Activated T-helper 2 cell treated with anti-CD3 and anti-CD28 coated beads, Interferon-gamma antibody, Interleukin-2, Interleukin-4, amounts not matched to agents 10 μg/mL and 5 μg/mL and 100 μg/mL, durations not matched to agents 14 hours and 24 hours and 36 hours (primary cell): ENCODE data around the gene C1orf122. TPM values are rescaled to one million over a fixed set of nuclear protein-coding genes. Genes with fewer than 3 reads are reported as not detected.

Experiments
- DNase-seq: peaks from one replicate; pipeline ENCODE4 v3.0.0; 2021; ENCODE audit warnings: low spot score
- H3K27ac Mint-ChIP-seq: one replicate; pipeline ENCODE4 v1.8.0; 2021; ENCODE audit warnings: mixed read lengths
- H3K27me3 Mint-ChIP-seq: one replicate; pipeline ENCODE4 v1.8.0; 2021; ENCODE audit warnings: low read depth, mixed read lengths
- H3K36me3 Mint-ChIP-seq: one replicate; pipeline ENCODE4 v1.8.0; 2021; ENCODE audit warnings: low read depth, mixed read lengths
- H3K4me1 Mint-ChIP-seq: one replicate; pipeline ENCODE4 v1.8.0; 2021; ENCODE audit warnings: low read depth, mixed read lengths
- H3K4me3 Mint-ChIP-seq: one replicate; pipeline ENCODE4 v1.8.0; 2021; ENCODE audit warnings: low read depth, mild to moderate bottlenecking, moderate library complexity, mixed read lengths
- H3K9me3 Mint-ChIP-seq: one replicate; pipeline ENCODE4 v1.8.0; 2021; ENCODE audit warnings: mixed read lengths
- intact Hi-C: fragments of 100-400 bp; cut with micrococcal nuclease; formaldehyde crosslinking; loops from one replicate; pipeline ENCODE4 v1.15.1; 2023
- total RNA-seq: library from RNA; stranded (reverse); gene quantifications from 2 replicates; pipeline ENCODE4 v1.2.3, GENCODE V29; 2022

Gene C1orf122
- total RNA-seq, 1 donor from 2014 or later = 24.5 TPM

DNA sequence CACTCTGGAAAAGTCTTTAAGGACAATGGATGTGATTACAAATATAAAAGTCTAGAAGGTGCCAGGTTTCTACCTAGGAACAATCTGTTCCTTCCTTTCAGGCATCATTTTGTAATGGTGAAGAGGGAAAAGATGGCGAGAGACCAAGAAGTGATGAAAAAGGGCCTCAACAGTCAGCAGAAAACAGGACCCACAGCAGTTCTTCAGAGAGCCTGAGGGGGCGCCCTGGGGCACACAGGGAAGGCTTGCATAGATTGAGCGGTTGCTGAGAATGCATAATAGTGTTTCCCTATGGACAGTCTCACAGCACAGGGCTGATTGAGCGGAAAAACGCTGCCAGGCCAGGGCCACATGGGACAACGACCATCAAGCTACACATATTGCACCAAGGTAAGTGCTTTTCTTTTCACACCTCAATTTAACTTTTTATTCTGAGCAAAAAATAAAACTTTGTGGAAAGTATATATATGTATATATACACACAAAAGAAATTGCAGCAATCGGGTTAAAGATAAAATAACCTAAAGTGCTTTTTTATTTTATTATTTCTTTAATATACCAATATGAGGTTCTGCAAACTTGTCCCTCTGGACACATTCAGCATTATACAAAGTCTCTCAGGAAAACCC lies 3.6 kb downstream of the C1orf122 start:
- peak overlapping the region; percentile 24 for H3K4me3 Mint-ChIP-seq
- H3K36me3 Mint-ChIP-seq = peaks cover 24% of the 10 kb centered on the region

DNA sequence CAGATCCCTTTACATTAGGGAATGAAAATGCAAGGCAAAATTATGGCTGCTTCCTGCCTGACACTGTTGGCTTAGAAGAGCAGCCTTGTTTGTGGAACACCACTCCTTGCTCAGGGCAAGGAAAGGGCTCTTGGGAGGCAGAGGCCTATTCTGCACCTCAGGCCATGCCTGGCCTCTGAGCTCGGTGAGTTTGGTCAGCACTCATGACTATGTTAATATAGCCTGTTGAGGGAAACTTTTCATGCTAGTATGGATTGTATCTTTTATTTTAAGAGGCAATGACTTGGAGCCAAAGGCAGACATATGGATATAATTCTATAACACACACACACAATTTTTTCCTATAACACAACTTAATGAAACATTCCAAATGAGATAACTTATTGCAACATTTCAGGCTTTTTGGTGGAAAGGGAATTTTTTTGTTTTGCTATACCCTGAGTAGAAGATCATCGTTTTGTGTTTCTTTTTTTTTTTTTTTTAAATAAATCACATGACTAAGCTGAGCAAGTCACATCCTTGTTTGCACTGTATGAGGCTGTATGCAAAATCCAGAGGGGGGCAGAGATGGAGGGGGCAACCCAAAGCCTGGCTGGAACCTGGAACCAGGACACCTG lies 6.0 kb downstream of the C1orf122 start:
- no peak for DNase-seq
- Mint-ChIP-seq H3K36me3 (peaks cover 10% of the 10 kb centered on the region), H3K4me1 (peaks cover 18% of the 10 kb centered on the region), H3K27ac (no peak overlapping the region), H3K27me3 (no peaks in the 10 kb centered on the region), H3K4me3 (no peak overlapping the region), H3K9me3 (no peaks in the 10 kb centered on the region)
- intact Hi-C loops = loop anchor here (5.0 kb wide), 1 partner anchor 199 kb away; the partner anchor contains the start of gene UTP11

More for the DNA sequence above, 3.6 kb downstream of the C1orf122 start:
- intact Hi-C loops = loop anchor here (1.0 to 5.0 kb wide), 2 partner anchors 49 to 201 kb away; partner anchors contain the start of gene UTP11
- DNase-seq = peak; percentile 61
- Mint-ChIP-seq H3K27ac (no peak overlapping the region), H3K9me3 (no peaks in the 10 kb centered on the region), H3K4me1 (peaks cover 23% of the 10 kb centered on the region), H3K27me3 (no peaks in the 10 kb centered on the region)

DNA sequence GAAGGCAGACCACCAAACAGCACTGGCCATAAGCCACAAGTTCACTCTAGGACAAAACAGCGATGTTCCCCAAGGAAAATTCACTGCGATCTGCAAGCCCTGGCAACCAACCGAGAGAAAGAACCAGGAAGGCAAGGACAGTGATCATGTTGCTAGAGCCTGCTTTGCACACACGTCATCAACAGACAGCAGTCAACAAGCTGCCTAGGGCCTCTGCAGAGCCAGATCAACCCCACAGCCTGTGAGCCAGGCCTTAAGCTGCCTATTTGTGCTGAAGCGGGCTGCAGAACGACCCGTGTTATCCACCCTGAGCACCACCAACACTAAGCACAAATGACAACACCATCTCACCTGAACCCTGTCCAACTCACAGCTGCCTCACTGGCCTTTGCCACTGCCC lies 6.7 kb downstream of the C1orf122 start:
- Mint-ChIP-seq H3K27ac (no peak overlapping the region), H3K9me3 (no peaks in the 10 kb centered on the region), H3K4me3 (no peak overlapping the region), H3K36me3 (peaks cover 10% of the 10 kb centered on the region), H3K4me1 (peaks cover 12% of the 10 kb centered on the region), H3K27me3 (no peaks in the 10 kb centered on the region)
- DNase-seq = no peak
- intact Hi-C loops = loop anchor here (5.0 kb wide), 1 partner anchor 198 kb away; the partner anchor contains the start of gene UTP11

DNA sequence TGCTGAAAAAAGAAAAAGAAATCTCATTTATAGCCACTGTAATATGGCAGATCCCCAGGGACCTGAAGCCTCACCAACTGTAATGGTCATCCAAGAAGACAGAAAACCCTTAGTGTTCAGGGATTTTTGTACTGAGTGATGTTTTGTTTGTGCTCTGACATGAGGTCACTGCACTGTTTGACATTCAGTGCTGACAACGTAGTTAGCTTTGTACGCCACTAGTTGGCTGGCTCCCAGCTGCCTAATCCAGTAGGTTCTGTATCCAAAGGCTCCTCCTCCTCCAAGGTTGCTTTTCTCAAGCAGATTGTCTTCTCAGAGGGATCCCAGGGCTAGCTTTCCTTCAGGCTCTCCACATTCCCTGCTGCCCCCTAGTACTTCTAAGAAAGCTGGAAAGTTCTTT lies 9.9 kb downstream of the C1orf122 start:
- peaks cover 1% of the 10 kb centered on the region for H3K4me1 Mint-ChIP-seq
- intact Hi-C loops = no loop called here
- peaks cover 25% of the 10 kb centered on the region for H3K36me3 Mint-ChIP-seq
- no peak overlapping the region for H3K4me3 Mint-ChIP-seq
- H3K27ac Mint-ChIP-seq = no peak overlapping the region
- no peak for DNase-seq
- no peaks in the 10 kb centered on the region for H3K9me3 Mint-ChIP-seq
- H3K27me3 Mint-ChIP-seq = no peaks in the 10 kb centered on the region

DNA sequence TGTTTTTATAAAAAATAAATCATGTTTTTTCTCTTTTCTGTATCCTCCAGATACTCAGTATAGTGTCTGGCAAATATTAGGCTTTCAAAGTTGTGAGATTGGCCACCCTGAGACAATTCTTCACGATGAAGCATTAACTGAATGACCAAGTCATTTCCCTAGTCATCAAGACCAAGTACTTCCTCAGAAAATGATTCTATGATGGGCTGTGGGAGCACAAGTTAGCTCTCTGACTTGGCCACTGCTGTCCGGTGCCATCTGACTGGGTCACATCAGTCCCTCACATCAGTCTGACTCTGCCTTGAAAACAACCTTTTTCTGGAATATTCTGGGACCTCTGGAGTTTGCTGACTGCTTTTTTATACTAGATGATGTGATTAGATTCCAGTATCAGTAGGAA lies 13.9 kb downstream of the C1orf122 start:
- no peak for DNase-seq
- Mint-ChIP-seq H3K9me3 (no peaks in the 10 kb centered on the region), H3K36me3 (peaks cover 36% of the 10 kb centered on the region), H3K27me3 (no peaks in the 10 kb centered on the region), H3K27ac (no peak overlapping the region), H3K4me3 (no peak overlapping the region), H3K4me1 (peaks cover 16% of the 10 kb centered on the region)
- intact Hi-C loops = no loop called here

DNA sequence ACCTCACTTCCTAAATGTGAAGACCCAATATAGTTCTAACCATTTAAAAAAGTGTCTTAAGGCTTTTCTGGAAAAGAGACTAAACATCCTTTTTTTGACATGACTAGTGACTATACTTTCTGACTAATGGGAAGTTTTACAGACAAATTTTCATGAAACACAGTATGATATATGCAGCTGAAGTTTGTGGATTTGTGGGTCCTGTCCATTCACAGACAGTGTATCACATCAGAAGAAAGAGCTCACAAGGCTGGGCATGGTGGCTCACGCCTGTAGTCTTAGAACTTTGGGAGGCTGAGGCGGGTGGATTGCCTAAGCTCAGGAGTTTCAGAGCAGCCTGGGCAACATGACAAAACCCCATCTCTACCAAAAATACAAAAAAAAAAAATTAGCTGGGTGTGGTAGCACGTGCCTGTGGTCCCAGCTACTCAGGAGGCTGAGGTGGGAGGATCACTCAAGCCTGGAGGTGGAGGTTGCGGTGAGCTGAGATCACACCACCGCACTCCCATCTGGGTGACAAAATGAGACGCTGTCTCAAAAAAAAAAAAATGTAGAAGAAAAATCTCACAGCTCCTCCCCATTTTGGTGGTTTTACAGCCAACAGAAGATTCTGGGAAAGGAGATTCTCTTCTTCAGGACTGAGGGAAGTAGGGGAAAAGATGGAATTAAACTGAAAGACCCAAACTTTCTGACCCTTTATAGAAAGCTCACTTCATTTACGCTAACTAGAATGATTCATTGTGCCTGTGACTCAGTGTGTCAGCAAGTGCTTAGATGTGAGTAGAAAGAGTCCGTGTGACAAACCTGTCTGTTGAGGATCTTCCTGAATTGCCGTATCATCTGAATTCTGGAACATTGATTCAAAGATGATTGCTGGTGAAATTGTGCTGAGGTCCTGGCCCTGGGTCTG lies 15.6 kb downstream of the C1orf122 start:
- H3K4me1 Mint-ChIP-seq = peaks cover 16% of the 10 kb centered on the region
- peaks cover 43% of the 10 kb centered on the region for H3K36me3 Mint-ChIP-seq
- H3K27ac Mint-ChIP-seq = peak overlapping the region; percentile 67
- DNase-seq = no peak
- no peaks in the 10 kb centered on the region for H3K9me3 Mint-ChIP-seq
- no peaks in the 10 kb centered on the region for H3K27me3 Mint-ChIP-seq
- H3K4me3 Mint-ChIP-seq = no peak overlapping the region
- intact Hi-C loops = no loop called here

DNA sequence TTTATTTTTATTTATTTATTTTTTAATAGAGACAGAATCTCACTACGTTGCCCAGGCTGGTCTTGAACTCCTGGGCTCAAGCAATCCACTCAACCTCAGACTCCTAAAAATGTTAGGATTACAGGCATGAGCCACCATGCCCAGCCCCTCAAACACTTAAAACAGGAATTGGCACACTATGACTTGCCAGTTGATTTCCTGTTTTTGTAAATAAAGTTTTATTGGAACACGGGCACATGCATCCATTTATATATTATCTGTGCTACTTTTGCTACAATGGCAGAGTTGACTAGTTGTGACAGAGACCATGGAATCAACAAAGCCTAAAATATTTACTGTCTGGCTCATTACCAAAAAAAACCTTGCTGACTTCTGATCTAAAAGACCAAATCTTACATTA lies 16.4 kb downstream of the C1orf122 start:
- H3K4me1 Mint-ChIP-seq = peaks cover 16% of the 10 kb centered on the region
- no peak overlapping the region for H3K27ac Mint-ChIP-seq
- H3K9me3 Mint-ChIP-seq = no peaks in the 10 kb centered on the region
- no peak for DNase-seq
- peaks cover 47% of the 10 kb centered on the region for H3K36me3 Mint-ChIP-seq
- H3K27me3 Mint-ChIP-seq = no peaks in the 10 kb centered on the region
- intact Hi-C loops = no loop called here
- no peak overlapping the region for H3K4me3 Mint-ChIP-seq

DNA sequence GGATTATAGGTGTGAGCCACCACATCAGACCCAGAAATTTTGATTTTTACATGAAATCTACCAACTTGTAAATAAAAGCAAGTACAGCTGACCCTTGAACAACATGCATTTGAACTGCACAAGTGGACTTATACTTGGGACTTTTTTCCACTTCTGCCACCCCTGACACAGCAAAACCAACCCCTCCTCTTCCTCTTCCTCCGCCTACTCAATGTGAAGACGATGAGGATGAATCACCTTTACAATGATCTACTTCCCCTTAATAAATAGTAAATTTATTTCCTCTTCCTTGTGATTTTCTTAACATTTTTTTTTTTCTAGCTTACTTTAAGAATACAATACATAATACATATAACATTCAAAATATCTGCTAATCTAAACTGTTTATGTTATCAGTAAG lies 17.9 kb downstream of the C1orf122 start:
- H3K4me1 Mint-ChIP-seq = peaks cover 15% of the 10 kb centered on the region
- H3K4me3 Mint-ChIP-seq = no peak overlapping the region

DNA sequence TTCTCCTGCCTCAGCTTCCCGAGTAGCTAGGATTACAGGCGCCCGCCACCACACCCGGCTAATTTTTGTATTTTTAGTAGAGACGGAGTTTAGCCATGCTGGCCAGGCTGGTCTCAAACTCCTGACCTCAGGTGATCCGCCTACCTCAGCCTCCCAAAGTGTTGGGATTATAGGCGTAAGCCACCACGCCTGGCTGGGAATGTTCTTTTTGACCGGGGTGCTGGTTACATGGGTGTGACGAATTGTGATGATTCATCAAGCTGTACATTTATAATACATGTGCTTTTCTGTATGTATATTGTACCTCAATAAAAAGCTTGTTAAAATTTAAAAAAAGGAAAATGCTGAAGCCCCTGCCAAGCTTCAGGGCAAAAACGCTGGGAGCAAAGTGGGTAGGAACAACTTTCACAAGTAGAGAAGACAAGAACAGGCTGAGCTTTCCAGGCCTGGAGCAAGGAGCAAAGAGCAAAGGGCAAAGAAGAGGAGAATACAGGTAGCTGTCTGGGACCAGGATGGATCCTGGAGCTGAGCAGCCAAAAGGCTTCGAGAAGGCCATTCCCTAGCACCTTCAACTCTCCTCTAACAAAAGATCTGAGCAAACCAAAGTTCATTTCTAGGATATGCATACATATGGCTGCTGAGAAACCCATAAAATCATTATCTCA lies 21.0 kb downstream of the C1orf122 start:
- Mint-ChIP-seq H3K27me3 (no peaks in the 10 kb centered on the region), H3K4me1 (peaks cover 12% of the 10 kb centered on the region), H3K9me3 (no peaks in the 10 kb centered on the region), H3K36me3 (peaks cover 41% of the 10 kb centered on the region), H3K4me3 (no peak overlapping the region), H3K27ac (no peak overlapping the region)
- intact Hi-C loops = no loop called here
- DNase-seq = no peak

More for the DNA sequence above, 17.9 kb downstream of the C1orf122 start:
- H3K9me3 Mint-ChIP-seq = no peaks in the 10 kb centered on the region
- no peaks in the 10 kb centered on the region for H3K27me3 Mint-ChIP-seq
- peak overlapping the region; percentile 19 for H3K27ac Mint-ChIP-seq
- no peak for DNase-seq
- intact Hi-C loops = no loop called here
- H3K36me3 Mint-ChIP-seq = peaks cover 48% of the 10 kb centered on the region

DNA sequence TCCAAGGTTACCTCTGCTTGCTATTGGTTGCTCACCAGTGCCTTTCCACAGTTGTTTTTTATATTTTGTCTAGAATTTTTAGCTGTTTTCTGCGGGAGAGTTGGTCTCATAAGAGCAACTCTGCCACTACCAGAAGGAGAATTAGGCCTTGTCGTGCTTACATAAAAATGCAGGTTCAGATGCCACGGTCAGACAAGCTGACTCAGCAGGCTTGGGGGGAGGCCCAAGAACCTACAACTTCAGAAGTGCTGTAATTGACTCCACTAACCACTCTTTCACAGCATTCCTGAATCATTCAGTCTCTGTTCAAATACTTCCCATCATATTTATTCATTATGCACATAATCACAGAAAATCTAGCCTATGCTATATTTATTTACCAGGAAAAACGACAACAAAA lies 23.5 kb downstream of the C1orf122 start:
- Mint-ChIP-seq H3K4me3 (no peak overlapping the region), H3K9me3 (no peaks in the 10 kb centered on the region), H3K4me1 (no peaks in the 10 kb centered on the region), H3K27me3 (no peaks in the 10 kb centered on the region), H3K27ac (no peak overlapping the region), H3K36me3 (peaks cover 57% of the 10 kb centered on the region)
- no peak for DNase-seq
- intact Hi-C loops = no loop called here

DNA sequence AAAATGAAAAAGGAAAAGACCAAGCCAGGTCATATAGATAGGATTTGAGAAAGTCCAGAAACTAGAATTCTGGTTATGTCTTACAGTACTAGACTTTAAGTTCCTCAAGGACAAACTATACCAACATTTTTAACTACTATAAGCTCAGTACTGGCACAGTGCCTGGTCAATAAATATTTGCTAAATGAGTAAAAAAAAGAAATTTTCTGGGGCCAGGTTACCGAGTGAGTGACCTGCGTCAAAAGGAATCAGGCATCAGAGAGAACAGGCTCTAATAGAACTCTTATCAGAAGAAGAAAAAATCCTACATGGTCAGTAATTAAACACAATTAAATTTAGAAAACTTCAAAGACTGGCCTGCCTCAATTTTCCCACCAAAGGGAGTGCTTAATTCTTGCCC lies 24.2 kb downstream of the C1orf122 start:
- DNase-seq = no peak
- H3K27me3 Mint-ChIP-seq = no peaks in the 10 kb centered on the region
- H3K9me3 Mint-ChIP-seq = no peaks in the 10 kb centered on the region
- intact Hi-C loops = no loop called here
- peaks cover 60% of the 10 kb centered on the region for H3K36me3 Mint-ChIP-seq
- H3K4me3 Mint-ChIP-seq = no peak overlapping the region
- no peak overlapping the region for H3K27ac Mint-ChIP-seq
- H3K4me1 Mint-ChIP-seq = no peaks in the 10 kb centered on the region

DNA sequence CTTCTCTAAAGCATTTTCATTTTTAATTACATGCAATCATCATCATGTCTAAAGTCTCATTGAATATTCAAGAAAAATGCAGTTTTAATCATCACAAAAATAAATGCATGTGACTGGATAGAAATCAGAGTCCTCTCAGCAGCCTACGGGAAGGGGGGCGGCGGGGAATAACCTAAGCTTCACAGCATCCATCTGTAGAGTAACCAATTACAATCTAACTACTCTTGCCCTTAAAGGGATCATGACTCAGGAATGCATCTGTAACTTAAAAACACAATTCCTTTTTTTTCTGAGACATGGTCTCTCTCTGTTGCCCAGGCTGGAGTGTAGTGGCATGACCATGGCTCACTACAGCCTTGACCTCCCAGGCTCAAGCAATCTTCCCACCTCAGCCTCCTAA lies 29.2 kb downstream of the C1orf122 start:
- H3K27me3 Mint-ChIP-seq = no peaks in the 10 kb centered on the region
- H3K36me3 Mint-ChIP-seq = peaks cover 66% of the 10 kb centered on the region
- no peak for DNase-seq
- H3K4me3 Mint-ChIP-seq = no peak overlapping the region
- no peaks in the 10 kb centered on the region for H3K9me3 Mint-ChIP-seq
- intact Hi-C loops = no loop called here
- H3K4me1 Mint-ChIP-seq = no peaks in the 10 kb centered on the region
- no peak overlapping the region for H3K27ac Mint-ChIP-seq
